ENCODE results near the gene OR9A2. TPM values are rescaled to one million over a fixed set of nuclear protein-coding genes. Genes with fewer than 3 reads are reported as not detected.

OR9A2 gene
- polyA plus RNA-seq, 1 experiment: not detected

GRCh38 chr7:143027683-143028082 is 751 bp upstream of the OR9A2 start:
- Histone ChIP-seq H3K27ac (ENCODE audit: low read depth, low read length) (no peak overlapping the region), H3K27me3 (ENCODE audit: control insufficient read depth, insufficient read depth, low read length) (no peaks in the 10 kb centered on the region), H3K9me3 (ENCODE audit: control insufficient read depth, insufficient read depth, low read length) (no peaks in the 10 kb centered on the region; the same call in none of the 2 replicates), H3K4me3 (ENCODE audit: low read depth, low read length) (no peak overlapping the region)
- DNase-seq (ENCODE audit: low read depth, low spot score): no peak
- ChIA-PET CTCF (interaction anchor here (0.6 kb wide), 1 partner anchor 188 kb away, joined by 3 read pairs; no protein-coding TSS in a partner anchor), POLR2A (no interaction called here)
- TF ChIP-seq CTCF (IDR thresholded peaks at IDR 0.05; ENCODE audit: low read depth, low read length): no peak

- H3K9me3 ChIP-seq (ENCODE audit: control insufficient read depth, insufficient read depth, low read length): no peaks in the 10 kb centered on the region; the same call in none of the 2 replicates
- DNase-seq (ENCODE audit: low read depth, low spot score): no peak
- TF ChIP-seq CTCF (IDR thresholded peaks at IDR 0.05; ENCODE audit: low read depth, low read length): no peak
- H3K27me3 ChIP-seq (ENCODE audit: control insufficient read depth, insufficient read depth, low read length): no peaks in the 10 kb centered on the region
- ChIA-PET CTCF (interaction anchor here (1.1 kb wide), 1 partner anchor 190 kb away, joined by 3 read pairs; no protein-coding TSS in a partner anchor), POLR2A (no interaction called here)
- H3K4me3 ChIP-seq (ENCODE audit: low read depth, low read length): no peak overlapping the region
- H3K27ac ChIP-seq (ENCODE audit: low read depth, low read length): no peak overlapping the region
Observed at GRCh38 chr7:143025371-143025770, 1.6 kb downstream of the OR9A2 start.

GRCh38 chr7:143023047-143023446 is 3.9 kb downstream of the OR9A2 start:
- Histone ChIP-seq H3K27me3 (ENCODE audit: control insufficient read depth, insufficient read depth, low read length) (no peaks in the 10 kb centered on the region), H3K27ac (ENCODE audit: low read depth, low read length) (no peak overlapping the region), H3K9me3 (ENCODE audit: control insufficient read depth, insufficient read depth, low read length) (no peaks in the 10 kb centered on the region; the same call in none of the 2 replicates), H3K4me3 (ENCODE audit: low read depth, low read length) (no peak overlapping the region)
- DNase-seq (ENCODE audit: low read depth, low spot score): no peak
- TF ChIP-seq CTCF (IDR thresholded peaks at IDR 0.05; ENCODE audit: low read depth, low read length): no peak
- ChIA-PET CTCF (interaction anchor here (0.9 kb wide), 1 partner anchor 192 kb away, joined by 3 read pairs; no protein-coding TSS in a partner anchor), POLR2A (no interaction called here)

- no peak for DNase-seq (ENCODE audit: low read depth, low spot score)
- CTCF ChIA-PET: interaction anchor here (0.6 to 2.8 kb wide), 5 partner anchors 11 to 196 kb away, joined by 3 to 13 read pairs (median 4); no protein-coding TSS in a partner anchor
- TF ChIP-seq CTCF (IDR thresholded peaks at IDR 0.05; ENCODE audit: low read depth, low read length): no peak
- no peaks in the 10 kb centered on the region; the same call in none of the 2 replicates for H3K9me3 ChIP-seq (ENCODE audit: control insufficient read depth, insufficient read depth, low read length)
- no peak overlapping the region for H3K27ac ChIP-seq (ENCODE audit: low read depth, low read length)
- H3K27me3 ChIP-seq (ENCODE audit: control insufficient read depth, insufficient read depth, low read length): no peaks in the 10 kb centered on the region
- no peak overlapping the region for H3K4me3 ChIP-seq (ENCODE audit: low read depth, low read length)
- POLR2A ChIA-PET: no interaction called here
Observed at GRCh38 chr7:143018931-143019330, 8.0 kb downstream of the OR9A2 start.

- CTCF ChIA-PET: interaction anchor here (1.8 to 5.4 kb wide), 4 partner anchors 9 to 198 kb away, joined by 8 to 64 read pairs (median 10); no protein-coding TSS in a partner anchor
- no peak overlapping the region for H3K27ac ChIP-seq (ENCODE audit: low read depth, low read length)
Observed at GRCh38 chr7:143016996-143017395, 9.9 kb downstream of the OR9A2 start.

More at GRCh38 chr7:143016996-143017395, 9.9 kb downstream of the OR9A2 start:
- H3K27me3 ChIP-seq (ENCODE audit: control insufficient read depth, insufficient read depth, low read length): no peaks in the 10 kb centered on the region
- no peaks in the 10 kb centered on the region for H3K9me3 ChIP-seq (ENCODE audit: control insufficient read depth, insufficient read depth, low read length)
- H3K4me3 ChIP-seq (ENCODE audit: low read depth, low read length): no peak overlapping the region
- no peak for TF ChIP-seq CTCF (IDR thresholded peaks at IDR 0.05; ENCODE audit: low read depth, low read length)
- DNase-seq (ENCODE audit: low read depth, low spot score): no peak
- POLR2A ChIA-PET: no interaction called here
